ENCODE measurements around the gene MAP3K14. TPM values are rescaled to one million over a fixed set of nuclear protein-coding genes. Genes with fewer than 3 reads are reported as not detected.

MAP3K14 gene
- total RNA-seq, 1 donor from 2014 or later: 5.2 TPM

GRCh38 chr17:45324336-45324735, 7.5 kb upstream of the MAP3K14 start:
- Mint-ChIP-seq H3K4me3 (ENCODE audit: unreplicated experiment) (no peak overlapping the region), H3K27me3 (ENCODE audit: low read depth) (no peaks in the 10 kb centered on the region), H3K27ac (ENCODE audit: unreplicated experiment) (no peak overlapping the region), H3K4me1 (ENCODE audit: low read depth) (peaks cover 35% of the 10 kb centered on the region), H3K9me3 (ENCODE audit: low read depth) (no peaks in the 10 kb centered on the region), H3K36me3 (ENCODE audit: low read depth) (no peaks in the 10 kb centered on the region)
- TF ChIP-seq CTCF (IDR thresholded peaks at IDR 0.05): no peak
- no peak for DNase-seq (ENCODE audit: low spot score)

GRCh38 chr17:45322168-45322567, 5.3 kb upstream of the MAP3K14 start:
- peak overlapping the region; percentile 43 for H3K27ac Mint-ChIP-seq (ENCODE audit: unreplicated experiment)
- DNase-seq (ENCODE audit: low spot score): no peak
- H3K9me3 Mint-ChIP-seq (ENCODE audit: low read depth): no peaks in the 10 kb centered on the region
- H3K4me1 Mint-ChIP-seq (ENCODE audit: low read depth): peaks cover 57% of the 10 kb centered on the region
- TF ChIP-seq CTCF (IDR thresholded peaks at IDR 0.05): no peak
- no peaks in the 10 kb centered on the region for H3K36me3 Mint-ChIP-seq (ENCODE audit: low read depth)
- H3K27me3 Mint-ChIP-seq (ENCODE audit: low read depth): no peaks in the 10 kb centered on the region
- no peak overlapping the region for H3K4me3 Mint-ChIP-seq (ENCODE audit: unreplicated experiment)

GRCh38 chr17:45320931-45321461, 4.2 kb upstream of the MAP3K14 start:
- Mint-ChIP-seq H3K4me1 (ENCODE audit: low read depth) (peaks cover 59% of the 10 kb centered on the region), H3K27me3 (ENCODE audit: low read depth) (no peaks in the 10 kb centered on the region), H3K27ac (ENCODE audit: unreplicated experiment) (peak overlapping the region; percentile 93), H3K36me3 (ENCODE audit: low read depth) (no peaks in the 10 kb centered on the region), H3K9me3 (ENCODE audit: low read depth) (no peaks in the 10 kb centered on the region), H3K4me3 (ENCODE audit: unreplicated experiment) (no peak overlapping the region)
- DNase-seq (ENCODE audit: low spot score): no peak
- no peak for TF ChIP-seq CTCF (IDR thresholded peaks at IDR 0.05)

- no peak for TF ChIP-seq CTCF (IDR thresholded peaks at IDR 0.05)
- peaks cover 59% of the 10 kb centered on the region for H3K4me1 Mint-ChIP-seq (ENCODE audit: low read depth)
- H3K4me3 Mint-ChIP-seq (ENCODE audit: unreplicated experiment): no peak overlapping the region
- H3K27me3 Mint-ChIP-seq (ENCODE audit: low read depth): no peaks in the 10 kb centered on the region
- no peaks in the 10 kb centered on the region for H3K36me3 Mint-ChIP-seq (ENCODE audit: low read depth)
- H3K9me3 Mint-ChIP-seq (ENCODE audit: low read depth): no peaks in the 10 kb centered on the region
- DNase-seq (ENCODE audit: low spot score): no peak
- peak overlapping the region; percentile 93 for H3K27ac Mint-ChIP-seq (ENCODE audit: unreplicated experiment)
Observed at GRCh38 chr17:45320349-45320930, 3.6 kb upstream of the MAP3K14 start.

GRCh38 chr17:45319239-45319703, 2.5 kb upstream of the MAP3K14 start:
- Mint-ChIP-seq H3K9me3 (ENCODE audit: low read depth) (no peaks in the 10 kb centered on the region), H3K27me3 (ENCODE audit: low read depth) (no peaks in the 10 kb centered on the region), H3K27ac (ENCODE audit: unreplicated experiment) (peak overlapping the region; percentile 93), H3K4me3 (ENCODE audit: unreplicated experiment) (no peak overlapping the region), H3K4me1 (ENCODE audit: low read depth) (peaks cover 70% of the 10 kb centered on the region), H3K36me3 (ENCODE audit: low read depth) (no peaks in the 10 kb centered on the region)
- DNase-seq (ENCODE audit: low spot score): no peak
- TF ChIP-seq CTCF (IDR thresholded peaks at IDR 0.05): no peak
